Sigmoid colon (tissue), 4 donors: ENCODE data around the gene FAM210A.

Experiments
- CTCF ChIP-seq, 4 experiments: fragments of 450-650 bp in 3 of 4; fragments of 200-600 bp in 1 of 4; IDR thresholded peaks; one replicate each; pipeline ENCODE4 v1.5.1; 2016 to 2019; ENCODE audit warnings: antibody characterized with exemption in 4 of 4, mild to moderate bottlenecking in 3 of 4, moderate library complexity in 2 of 4
- EP300 ChIP-seq, 4 donors: sonication (generic); formaldehyde crosslinking; IDR thresholded peaks; one replicate each; pipeline ENCODE4 v1.6.1; 2017; ENCODE audit warnings: antibody characterized with exemption in 4 of 4
- POLR2A ChIP-seq, 2 donors: fragments of 450-650 bp; IDR thresholded peaks; one replicate each; pipeline ENCODE4 v1.6.1; 2016; ENCODE audit warnings: antibody characterized with exemption in 2 of 2, mild to moderate bottlenecking in 2 of 2, moderate library complexity in 2 of 2
- POLR2AphosphoS5 ChIP-seq, 4 donors: sonication (generic); formaldehyde crosslinking; IDR thresholded peaks; one replicate each; pipeline ENCODE4 v1.6.1; 2017; ENCODE audit warnings: antibody characterized with exemption in 4 of 4

- TF ChIP-seq POLR2A (IDR thresholded peaks at IDR 0.05) (no peak), CTCF (IDR thresholded peaks at IDR 0.05) (no peak), POLR2AphosphoS5 (IDR thresholded peaks at IDR 0.05) (no peak), EP300 (IDR thresholded peaks at IDR 0.05) (no peak)
Observed at GRCh38 chr18:13716916-13717315, 9.4 kb downstream of the FAM210A start.
